HepG2 (cell line): Measurements from ENCODE around the gene TMEM225B. TPM values are rescaled to one million over a fixed set of nuclear protein-coding genes. Genes with fewer than 3 reads are reported as not detected.

Experiments
- ATAC-seq: fragments of 200-7000 bp; cut with Tn5 transposase; 3 replicates; pipeline ENCODE4 v1.9.1; 2020; ENCODE audit warnings: mild to moderate bottlenecking, moderate library complexity
- BruUV-seq: library from RNA; stranded (reverse); fragments of 400-500 nt; replicated peaks from 2 replicates; lab custom pipeline; 2021; lab: Mats Ljungman, UMichigan
- CTCF ChIA-PET: fragments of 300-600 bp; formaldehyde crosslinking; extraction: SDS; loops from one replicate; lab custom pipeline; 2021; ENCODE audit warnings: low total read pairs, inconsistent platforms, low intra/inter-chr PET ratio; lab: Yijun Ruan, JAX
- POLR2A ChIA-PET: fragments of 350-600 bp; sonication (Branson Sonifier 250); formaldehyde crosslinking; loops from one replicate; lab custom pipeline; 2020; ENCODE audit warnings: antibody characterized with exemption, inconsistent platforms; lab: Yijun Ruan, JAX
- DNase-seq: peaks from one replicate; pipeline ENCODE4 v3.0.0-alpha.2; 2015; ENCODE audit warnings: low spot score
- FAIRE-seq: peaks from 3 replicates; lab custom pipeline; 2011; peaks lifted over from hg19 to GRCh38; lab: Jason Lieb, UNC
- H2AFZ ChIP-seq: one replicate; pipeline ENCODE4 v1.6.1; 2011; ENCODE audit warnings: low read length, inconsistent platforms
- H3K27ac ChIP-seq: fragments of 300-600 bp; 3 replicates; pipeline ENCODE4 v1.8.0; 2011; ENCODE audit warnings: mixed run types, mild to moderate bottlenecking, mixed read lengths, low read length, inconsistent platforms; ENCODE audit not compliant: insufficient read depth; ENCODE audit errors: extremely low read length
- H3K27me3 ChIP-seq, 2 experiments: fragments of 200-600 bp in 1 of 2; 2 replicates in 1 of 2; 3 replicates in 1 of 2; pipeline versions ENCODE4 v1.6.0 to v1.8.0; 2011; ENCODE audit warnings: low read length in 2 of 2, mild to moderate bottlenecking in 2 of 2, moderate library complexity in 2 of 2, inconsistent platforms in 1 of 2; ENCODE audit not compliant: insufficient read depth in 2 of 2, control insufficient read depth in 1 of 2
- H3K36me3 ChIP-seq, 2 experiments: fragments of 200-600 bp in 1 of 2; replicated peaks in 1 of 2; 2 replicates in 1 of 2; 3 replicates in 1 of 2; pipeline versions ENCODE4 v1.5.1 to v1.8.0; 2011; ENCODE audit warnings: low read length in 2 of 2, inconsistent platforms in 1 of 2; ENCODE audit not compliant: insufficient read depth in 2 of 2, control insufficient read depth in 1 of 2
- H3K4me1 ChIP-seq: 2 replicates; pipeline ENCODE4 v1.5.1; 2012; ENCODE audit warnings: low read length, inconsistent platforms; ENCODE audit not compliant: insufficient read depth
- H3K4me2 ChIP-seq: 2 replicates; pipeline ENCODE4 v1.6.0; 2011; ENCODE audit warnings: low read depth, low read length, inconsistent platforms
- H3K4me3 ChIP-seq, 3 experiments: fragments of 200-600 bp in 1 of 3; sonication (generic), shearing (Covaris generic) in 1 of 3; replicated peaks in 1 of 3; 2 replicates each; pipeline ENCODE4 v1.5.1; 2011 to 2016; ENCODE audit warnings: low read length in 3 of 3, inconsistent platforms in 2 of 3, low read depth in 2 of 3, mild to moderate bottlenecking in 2 of 3, control low read depth in 1 of 3, mixed read lengths in 1 of 3; ENCODE audit not compliant: insufficient read depth in 1 of 3
- H3K79me2 ChIP-seq: one replicate; pipeline ENCODE4 v1.6.1; 2011; ENCODE audit warnings: low read length, inconsistent platforms; ENCODE audit not compliant: insufficient read depth
- H3K9ac ChIP-seq: 2 replicates; pipeline ENCODE4 v1.6.0; 2011; ENCODE audit warnings: mild to moderate bottlenecking, low read depth, low read length, inconsistent platforms; ENCODE audit not compliant: insufficient read depth
- H3K9me3 ChIP-seq: 2 replicates; pipeline ENCODE4 v1.5.1; 2012; ENCODE audit warnings: mild to moderate bottlenecking, low read length
- H4K20me1 ChIP-seq: 2 replicates; pipeline ENCODE4 v1.6.0; 2011; ENCODE audit warnings: inconsistent platforms, mild to moderate bottlenecking, low read length, moderate library complexity; ENCODE audit not compliant: insufficient read depth
- BORCS8-MEF2B ChIP-seq: sonication (generic); formaldehyde crosslinking; IDR thresholded peaks from 2 replicates; pipeline ENCODE4 v1.8.0; 2022; ENCODE audit warnings: mild to moderate bottlenecking, missing genetic modification reagents
- DNMT1 ChIP-seq: sonication (generic); formaldehyde crosslinking; IDR thresholded peaks from 2 replicates; pipeline ENCODE4 v1.5.1; 2020; ENCODE audit warnings: mild to moderate bottlenecking, missing genetic modification reagents
- DR1 ChIP-seq: sonication (generic); formaldehyde crosslinking; IDR thresholded peaks from 2 replicates; pipeline ENCODE4 v1.8.0; 2021; ENCODE audit warnings: mild to moderate bottlenecking, missing genetic modification reagents, inconsistent platforms
- EZH2 ChIP-seq: conservative IDR thresholded peaks from 2 replicates; pipeline ENCODE4 v1.6.1; 2012; ENCODE audit warnings: mild to moderate bottlenecking, low read depth, low read length, moderate library complexity
- FOXP4 ChIP-seq: sonication (generic); formaldehyde crosslinking; IDR thresholded peaks from 2 replicates; pipeline ENCODE4 v1.4.0; 2020; ENCODE audit warnings: missing genetic modification reagents
- IKZF4 ChIP-seq: sonication (generic); formaldehyde crosslinking; IDR thresholded peaks from 2 replicates; pipeline ENCODE4 v1.5.1; 2020; ENCODE audit warnings: borderline replicate concordance, mild to moderate bottlenecking, low read depth, missing genetic modification reagents; ENCODE audit errors: not compliant biosample characterization
- IRF9 ChIP-seq: sonication (generic); formaldehyde crosslinking; IDR thresholded peaks from 2 replicates; pipeline ENCODE4 v1.8.0; 2022; ENCODE audit warnings: missing genetic modification reagents, mild to moderate bottlenecking, borderline replicate concordance
- JUNB ChIP-seq: sonication (generic); formaldehyde crosslinking; IDR thresholded peaks from 2 replicates; pipeline ENCODE4 v1.8.0; 2022; ENCODE audit warnings: missing genetic modification reagents, mild to moderate bottlenecking, borderline replicate concordance
- MIER3 ChIP-seq: IDR thresholded peaks from 2 replicates; pipeline ENCODE4 v1.6.1; 2016; ENCODE audit warnings: missing compliant biosample characterization, borderline replicate concordance
- NONO ChIP-seq, 2 experiments: fragments of 450-650 bp in 1 of 2; sonication (generic) in 1 of 2; formaldehyde crosslinking in 1 of 2; IDR thresholded peaks in 1 of 2; conservative IDR thresholded peaks in 1 of 2; 2 replicates each; pipeline versions ENCODE4 v1.6.1 to v1.8.0; 2017 to 2022; ENCODE audit warnings: mild to moderate bottlenecking in 1 of 2, missing genetic modification reagents in 1 of 2, moderate library complexity in 1 of 2
- NR3C1 ChIP-seq: sonication (generic); formaldehyde crosslinking; IDR thresholded peaks from 2 replicates; pipeline ENCODE4 v1.4.0; 2020; ENCODE audit warnings: missing genetic modification reagents
- SPEN ChIP-seq: sonication (generic); formaldehyde crosslinking; IDR thresholded peaks from 2 replicates; pipeline ENCODE4 v1.5.1; 2020; ENCODE audit warnings: low read depth, mild to moderate bottlenecking, missing genetic modification reagents
- ZNF205 ChIP-seq: IDR thresholded peaks from 2 replicates; pipeline ENCODE4 v1.6.1; 2018; ENCODE audit warnings: missing biosample characterization, missing genetic modification reagents
- ZNF34 ChIP-seq: sonication (generic); formaldehyde crosslinking; IDR thresholded peaks from 2 replicates; pipeline ENCODE4 v1.4.0; 2020; ENCODE audit warnings: mild to moderate bottlenecking, missing genetic modification reagents, borderline replicate concordance
- ZNF460 ChIP-seq: sonication (generic); formaldehyde crosslinking; IDR thresholded peaks from 2 replicates; pipeline ENCODE4 v1.5.1; 2020; ENCODE audit warnings: missing genetic modification reagents, mild to moderate bottlenecking, borderline replicate concordance
- ZSCAN31 ChIP-seq: sonication (generic); formaldehyde crosslinking; IDR thresholded peaks from 2 replicates; pipeline ENCODE4 v1.5.0; 2020; ENCODE audit warnings: low read depth, mild to moderate bottlenecking, missing genetic modification reagents
- WGBS: methylation state at CpG from one replicate; pipeline ENCODE4 v1.1.6; 2017; ENCODE audit warnings: low lambda C conversion rate; 5-methylcytosine and 5-hydroxymethylcytosine counted together
- in situ Hi-C: cut with HindIII; loops from 2 replicates; pipeline ENCODE4 v1.10.0; 2017; ENCODE audit warnings: low pct_unique_long_range_greater_than_20kb; ENCODE audit not compliant: extremely low pct_ligation_motif_present
- intact Hi-C: fragments of 100-400 bp; cut with micrococcal nuclease; formaldehyde crosslinking; loops from one replicate; pipeline ENCODE4 v1.10.0; 2022; ENCODE audit not compliant: unreplicated experiment
- polyA plus RNA-seq, 8 experiments: library from polyadenylated mRNA; depleted of rRNA in 3 of 8; stranded (reverse) in 7 of 8; unstranded in 1 of 8; fragments of >200 nt; fragmentation: Illumina TruSeq in 4 of 8; extraction: Trizol in 4 of 8; gene quantifications; 2 replicates each; pipeline versions ENCODE4 v1.2.1 to v1.2.3, GENCODE V29; 2011 to 2016; ENCODE audit warnings: low read depth in 4 of 8, missing spikeins in 1 of 8, mixed read lengths in 1 of 8; ENCODE audit not compliant: insufficient read depth in 1 of 8
- total RNA-seq, 5 experiments: library from RNA; depleted of rRNA; stranded (reverse); fragments of >200 nt; fragmentation: Illumina TruSeq; extraction: Trizol; gene quantifications; 2 replicates each; pipeline ENCODE4 v1.2.3, GENCODE V29; 2016; ENCODE audit warnings: low read depth in 1 of 5
- TF ChIP-seq, protein P1 (sequence below): sonication (generic); formaldehyde crosslinking; IDR thresholded peaks from 2 replicates; pipeline ENCODE4 v1.4.0; 2020; ENCODE audit warnings: missing genetic modification reagents

The TMEM225B gene
- total and polyA plus RNA-seq, 2 of the 13 experiments (the other 11 are each of a cell fraction or from before 2014, with no cell fraction given) = 0.78 to 0.95 TPM

GRCh38 chr7:99615989-99616358 lies 17.9 kb downstream of the TMEM225B start (continued):
- TF ChIP-seq IRF9 (CRISPR knock-in tag) (no peak), ZNF460 (CRISPR knock-in tag) (no peak)

- intact Hi-C loops (loop anchor here (2.0 kb wide), 1 partner anchor 58 kb away; the partner anchor contains the start of gene ZNF655), in situ Hi-C loops (no loop called here)
- Histone ChIP-seq H3K4me1 (peaks cover 25% of the 10 kb centered on the region), H3K79me2 (peaks cover 27% of the 10 kb centered on the region), H3K9ac (peak within 1 kb of the TSS; percentile 99), H3K9me3 (no peaks in the 10 kb centered on the region), H3K27me3 (no peaks in the 10 kb centered on the region; a peak in 1 of 5 replicates), H3K27ac (peak within 1 kb of the TSS; percentile 96), H4K20me1 (no peaks in the 10 kb centered on the region), H3K4me3 (peak within 1 kb of the TSS; percentile 93 to 98 (median 96)), H3K36me3 (peaks cover 18 to 33% of the 10 kb centered on the region in 2 experiments), H3K4me2 (peak within 1 kb of the TSS; percentile 97), H2AFZ (peak within 1 kb of the TSS; percentile 97)
- CTCF ChIA-PET = no interaction called here
- TSS peak; percentile 91 for BruUV-seq
- POLR2A ChIA-PET = interaction anchor here (1.0 to 2.9 kb wide), 19 partner anchors 14 to 387 kb away, joined by 3 to 23 read pairs (median 5); partner anchors contain the start of genes ATP5MF, AZGP1, TRIM4 and ZKSCAN5
- FAIRE-seq = peak; percentile 94
- ATAC-seq = peak; percentile 96
- peak; percentile 91 for DNase-seq
- 0% methylated on average over 9 of the region's 60 CpGs for WGBS
- TF ChIP-seq NR3C1 = no peak
- peak; percentile 91; the same call in 1 of the 2 replicates for TF ChIP-seq MIER3 (CRISPR knock-in tag)
- TF ChIP-seq SPEN = peak; percentile 97
- TF ChIP-seq EZH2 = no peak
- TF ChIP-seq IKZF4 (CRISPR knock-in tag) = peak; percentile 57
- TF ChIP-seq BORCS8-MEF2B (CRISPR knock-in tag) = peak; percentile 97
- peak; percentile 94 for TF ChIP-seq DR1 (CRISPR knock-in tag)
- TF ChIP-seq DNMT1 (CRISPR knock-in tag) = no peak
- no peak; the same call in 1 of the 2 replicates for TF ChIP-seq FOXP4 (CRISPR knock-in tag)
- TF ChIP-seq, protein P1, sequence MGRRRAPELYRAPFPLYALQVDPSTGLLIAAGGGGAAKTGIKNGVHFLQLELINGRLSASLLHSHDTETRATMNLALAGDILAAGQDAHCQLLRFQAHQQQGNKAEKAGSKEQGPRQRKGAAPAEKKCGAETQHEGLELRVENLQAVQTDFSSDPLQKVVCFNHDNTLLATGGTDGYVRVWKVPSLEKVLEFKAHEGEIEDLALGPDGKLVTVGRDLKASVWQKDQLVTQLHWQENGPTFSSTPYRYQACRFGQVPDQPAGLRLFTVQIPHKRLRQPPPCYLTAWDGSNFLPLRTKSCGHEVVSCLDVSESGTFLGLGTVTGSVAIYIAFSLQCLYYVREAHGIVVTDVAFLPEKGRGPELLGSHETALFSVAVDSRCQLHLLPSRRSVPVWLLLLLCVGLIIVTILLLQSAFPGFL (CRISPR knock-in tag) = no peak; the same call in 1 of the 2 replicates
- 0 out of 2 replicates have a peak, but pooled peaks have one; percentile 59 for TF ChIP-seq ZNF205 (CRISPR knock-in tag)
- TF ChIP-seq NONO (IDR thresholded peaks at IDR 0.05) = no peak
- TF ChIP-seq NONO (CRISPR knock-in tag; conservative IDR thresholded peaks at IDR 0.05) = peak; percentile 94
- TF ChIP-seq ZNF34 = no peak; the same call in 1 of the 2 replicates
- peak; percentile 85 for TF ChIP-seq ZSCAN31
- TF ChIP-seq JUNB = no peak
These were observed 18.5 kb downstream of the TMEM225B start, which contains the start of gene ZSCAN25 for GRCh38 chr7:99616359-99617191. TSS of gene ZSCAN25 (plus strand) at chr7:99616946. CDS start at chr7:99619607, 2,661 bp downstream.
